H9 (cell line): Measurements from ENCODE around the gene CRIP2. TPM values are rescaled to one million over a fixed set of nuclear protein-coding genes. Genes with fewer than 3 reads are reported as not detected.

Source experiments
- DNase-seq: peaks from one replicate; pipeline ENCODE4 v3.0.0-alpha.2; 2017
- H2AFZ ChIP-seq: one replicate; pipeline ENCODE4 v1.6.1; 2013; ENCODE audit warnings: mild to moderate bottlenecking, low read length, control low read depth, moderate library complexity
- H2AK5ac ChIP-seq: 2 replicates; pipeline ENCODE4 v1.6.1; 2013; ENCODE audit warnings: low read length, control low read depth, mixed read lengths; ENCODE audit not compliant: insufficient read length
- H2BK120ac ChIP-seq: one replicate; pipeline ENCODE4 v1.6.1; 2013; ENCODE audit warnings: low read depth, mild to moderate bottlenecking, low read length, control low read depth, inconsistent platforms; ENCODE audit not compliant: poor library complexity, severe bottlenecking
- H2BK12ac ChIP-seq: 2 replicates; pipeline ENCODE4 v1.6.1; 2013; ENCODE audit warnings: low read length, control low read depth, mixed read lengths, low read depth; ENCODE audit not compliant: insufficient read length
- H2BK15ac ChIP-seq: 2 replicates; pipeline ENCODE4 v1.6.1; 2013; ENCODE audit warnings: low read depth, low read length, control low read depth
- H2BK20ac ChIP-seq: one replicate; pipeline ENCODE4 v1.6.1; 2013; ENCODE audit warnings: low read depth, mild to moderate bottlenecking, low read length, control low read depth, inconsistent platforms; ENCODE audit not compliant: poor library complexity, severe bottlenecking
- H2BK5ac ChIP-seq: 2 replicates; pipeline ENCODE4 v1.6.1; 2013; ENCODE audit warnings: low read length, control low read depth, mixed read lengths; ENCODE audit not compliant: insufficient read length
- H3K14ac ChIP-seq: 2 replicates; pipeline ENCODE4 v1.6.1; 2013; ENCODE audit warnings: low read length, control low read depth; ENCODE audit not compliant: insufficient read depth
- H3K18ac ChIP-seq: 2 replicates; pipeline ENCODE4 v1.6.1; 2013; ENCODE audit warnings: low read depth, mild to moderate bottlenecking, mixed read lengths, low read length, control low read depth; ENCODE audit not compliant: insufficient read length
- H3K23ac ChIP-seq: 2 replicates; pipeline ENCODE4 v1.6.1; 2013; ENCODE audit warnings: low read length, control low read depth, mixed read lengths, low read depth; ENCODE audit not compliant: insufficient read length
- H3K23me2 ChIP-seq: 2 replicates; pipeline ENCODE4 v1.6.1; 2013; ENCODE audit warnings: low read depth, mild to moderate bottlenecking, mixed read lengths, low read length, control low read depth; ENCODE audit not compliant: insufficient read length, poor library complexity, severe bottlenecking
- H3K27ac ChIP-seq: 2 replicates; pipeline ENCODE4 v1.5.1; 2013; ENCODE audit warnings: low read length, control low read depth, mixed read lengths, low read depth; ENCODE audit not compliant: insufficient read length
- H3K27me3 ChIP-seq: 2 replicates; pipeline ENCODE4 v1.6.1; 2013; ENCODE audit warnings: low read length, control low read depth, inconsistent platforms; ENCODE audit not compliant: insufficient read depth
- H3K4ac ChIP-seq: 2 replicates; pipeline ENCODE4 v1.6.1; 2013; ENCODE audit warnings: low read depth, mild to moderate bottlenecking, control low read depth, inconsistent platforms, low read length, moderate library complexity
- H3K4me1 ChIP-seq: 2 replicates; pipeline ENCODE4 v1.6.1; 2013; ENCODE audit warnings: low read length, control low read depth, inconsistent platforms; ENCODE audit not compliant: insufficient read depth
- H3K4me2 ChIP-seq: 2 replicates; pipeline ENCODE4 v1.6.1; 2013; ENCODE audit warnings: low read length, control low read depth, mixed read lengths; ENCODE audit not compliant: insufficient read length, insufficient read depth
- H3K56ac ChIP-seq: 2 replicates; pipeline ENCODE4 v1.6.1; 2013; ENCODE audit warnings: low read depth, mild to moderate bottlenecking, mixed read lengths, low read length, control low read depth; ENCODE audit not compliant: insufficient read length
- H3K79me1 ChIP-seq: 2 replicates; pipeline ENCODE4 v1.6.1; 2013; ENCODE audit warnings: low read depth, mild to moderate bottlenecking, moderate library complexity, low read length, control low read depth, inconsistent platforms; ENCODE audit not compliant: insufficient read depth, poor library complexity, severe bottlenecking
- H3K79me2 ChIP-seq: 2 replicates; pipeline ENCODE4 v1.6.1; 2013; ENCODE audit warnings: low read length, control low read depth, inconsistent platforms; ENCODE audit not compliant: insufficient read depth
- H3K9ac ChIP-seq: 2 replicates; pipeline ENCODE4 v1.6.1; 2013; ENCODE audit warnings: low read length, control low read depth, mixed read lengths; ENCODE audit not compliant: insufficient read length; ENCODE audit errors: extremely low read depth
- H3K9me3 ChIP-seq: one replicate; pipeline ENCODE4 v1.6.1; 2013; ENCODE audit warnings: low read depth, low read length, inconsistent platforms; ENCODE audit not compliant: control insufficient read depth
- H3T11ph ChIP-seq: one replicate; pipeline ENCODE4 v1.6.1; 2013; ENCODE audit warnings: mild to moderate bottlenecking, low read length, control low read depth, inconsistent platforms
- H4K20me1 ChIP-seq: one replicate; pipeline ENCODE4 v1.6.1; 2013; ENCODE audit not compliant: control insufficient read depth, insufficient read length, insufficient read depth
- H4K5ac ChIP-seq: 2 replicates; pipeline ENCODE4 v1.6.1; 2013; ENCODE audit warnings: low read depth, mild to moderate bottlenecking, mixed read lengths, low read length, control low read depth; ENCODE audit not compliant: insufficient read length
- H4K8ac ChIP-seq: replicated peaks from 2 replicates; pipeline ENCODE4 v1.6.1; 2013; ENCODE audit warnings: low read length, control low read depth, mixed read lengths, low read depth; ENCODE audit not compliant: insufficient read length
- H4K91ac ChIP-seq: 2 replicates; pipeline ENCODE4 v1.6.1; 2013; ENCODE audit warnings: low read depth, mild to moderate bottlenecking, moderate library complexity, mixed read lengths, low read length, control low read depth; ENCODE audit not compliant: insufficient read length
- H3K27ac Mint-ChIP-seq, 3 experiments: 2 replicates in 2 of 3; 3 replicates in 1 of 3; pipeline ENCODE4 v1.8.0; 2020 to 2021; ENCODE audit warnings: mixed read lengths in 3 of 3, mild to moderate bottlenecking in 1 of 3, moderate library complexity in 1 of 3
- H3K27me3 Mint-ChIP-seq: 2 replicates; pipeline ENCODE4 v1.8.0; 2021; ENCODE audit warnings: low read depth, mild to moderate bottlenecking, moderate library complexity, mixed read lengths
- H3K36me3 Mint-ChIP-seq, 3 experiments: 2 replicates in 2 of 3; 3 replicates in 1 of 3; pipeline ENCODE4 v1.8.0; 2020 to 2021; ENCODE audit warnings: low read depth in 3 of 3, mixed read lengths in 3 of 3; ENCODE audit not compliant: insufficient read depth in 1 of 3
- H3K4me1 Mint-ChIP-seq, 2 experiments: 2 replicates each; pipeline ENCODE4 v1.8.0; 2020; ENCODE audit warnings: mixed read lengths in 2 of 2
- H3K4me3 Mint-ChIP-seq, 2 experiments: 2 replicates in 1 of 2; 3 replicates in 1 of 2; pipeline ENCODE4 v1.8.0; 2020 to 2021; ENCODE audit warnings: mild to moderate bottlenecking in 2 of 2, mixed read lengths in 2 of 2, moderate library complexity in 1 of 2
- H3K9me3 Mint-ChIP-seq, 2 experiments: 2 replicates in 1 of 2; 3 replicates in 1 of 2; pipeline ENCODE4 v1.8.0; 2020; ENCODE audit warnings: mild to moderate bottlenecking in 2 of 2, mixed read lengths in 2 of 2, moderate library complexity in 1 of 2
- CTCF ChIP-seq: fragments of 200-600 bp; sonication (generic); conservative IDR thresholded peaks from 3 replicates; pipeline ENCODE4 v1.8.0; 2021; ENCODE audit warnings: antibody characterized with exemption, mild to moderate bottlenecking
- WGBS: extraction: QIAGEN DNeasy Blood & Tissue Kit; methylation state at CpG from one replicate; pipeline ENCODE4 v1.1.7; 2013; ENCODE audit warnings: missing lambda C conversion rate, low lambda C conversion rate, mixed read lengths; ENCODE audit not compliant: insufficient read length; ENCODE audit errors: extremely low coverage; 5-methylcytosine and 5-hydroxymethylcytosine counted together
- total RNA-seq: library from RNA; stranded (reverse); gene quantifications from 2 replicates; pipeline ENCODE4 v1.2.1, GENCODE V29; 2021

The CRIP2 gene
- total RNA-seq, 1 experiment from 2014 or later = 5.7 TPM

- H2BK120ac ChIP-seq = no peak within 1 kb of the TSS
- no peak within 1 kb of the TSS for H2BK15ac ChIP-seq
- no peak within 1 kb of the TSS for H3T11ph ChIP-seq
- H2AFZ ChIP-seq = no peak within 1 kb of the TSS
- H4K91ac ChIP-seq = no peak within 1 kb of the TSS
- H2BK20ac ChIP-seq = no peak within 1 kb of the TSS
- no peak within 1 kb of the TSS for H3K27ac ChIP-seq
- peaks cover 16% of the 10 kb centered on the region; the same call in 1 of the 2 replicates for H3K27me3 ChIP-seq
- no peak within 1 kb of the TSS for H2BK5ac ChIP-seq
- H4K20me1 ChIP-seq = no peaks in the 10 kb centered on the region
- no peaks in the 10 kb centered on the region for H3K9me3 ChIP-seq
- no peaks in the 10 kb centered on the region for H3K79me2 ChIP-seq
- Mint-ChIP-seq H3K4me1 (no peaks in the 10 kb centered on the region), H3K27me3 (peaks cover 66% of the 10 kb centered on the region), H3K27ac (no peak within 1 kb of the TSS), H3K36me3 (no peaks in the 10 kb centered on the region), H3K9me3 (peaks cover 0 to 10% of the 10 kb centered on the region in 2 experiments; a peak in 2 of 5 replicates), H3K4me3 (peak within 1 kb of the TSS; percentile 33 to 73)
- peak; percentile 47 for DNase-seq
- no peak within 1 kb of the TSS for H4K8ac ChIP-seq
- no peak within 1 kb of the TSS for H2BK12ac ChIP-seq
- H3K23ac ChIP-seq = no peak within 1 kb of the TSS
- no peaks in the 10 kb centered on the region; the same call in 1 of the 2 replicates for H3K4me1 ChIP-seq
- no peak within 1 kb of the TSS for H3K4ac ChIP-seq
- H3K18ac ChIP-seq = no peak within 1 kb of the TSS
- H3K56ac ChIP-seq = no peak within 1 kb of the TSS
- no peak for TF ChIP-seq CTCF
- peak within 1 kb of the TSS; percentile 36 for H3K4me2 ChIP-seq
- no CpG with 5 or more reads among the region's 88 CpGs for WGBS
- H3K79me1 ChIP-seq = no peaks in the 10 kb centered on the region
- no peak within 1 kb of the TSS for H4K5ac ChIP-seq
- no peak within 1 kb of the TSS for H3K14ac ChIP-seq
- no peak within 1 kb of the TSS for H2AK5ac ChIP-seq
- H3K9ac ChIP-seq = no peak within 1 kb of the TSS
- peaks cover 7% of the 10 kb centered on the region for H3K23me2 ChIP-seq
Observed at GRCh38 chr14:105525861-105526775, 51.5 kb downstream of the CRIP2 start, which contains the start of gene TMEM121. TMEM121 (plus strand) TSS chr14:105526583; CDS start chr14:105528835, 2,252 bp downstream.
